ENCODE measurements around the gene HSDL2.
"Not testable (repeated sequence)": the region's sequence is repeated elsewhere in the genome, so short reads cannot be mapped to it uniquely, and the experiment has no call there.

Gene HSDL2

DNA sequence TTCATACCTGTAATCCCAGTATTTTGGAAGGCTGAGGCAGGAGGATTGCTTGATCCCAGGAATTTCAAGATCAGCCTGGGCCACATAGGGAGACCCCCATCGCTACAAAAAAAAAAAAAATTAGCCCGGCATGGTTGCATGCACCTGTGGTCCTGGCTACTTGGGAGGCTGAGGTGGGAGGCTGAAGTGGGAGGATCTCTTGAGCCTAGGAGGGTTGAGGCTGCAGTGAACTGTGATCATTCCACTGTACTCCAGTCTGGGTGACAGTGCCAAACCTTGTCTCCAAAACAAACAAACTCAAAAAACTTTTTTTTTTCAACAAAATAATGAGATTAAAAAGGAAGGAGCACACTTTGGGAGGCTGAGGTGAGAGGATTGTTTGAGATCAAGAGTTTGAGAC is 120.9 kb downstream of the HSDL2 start:
- no peak for DNase-seq (ENCODE audit: low read depth in 2 of 2)

DNA sequence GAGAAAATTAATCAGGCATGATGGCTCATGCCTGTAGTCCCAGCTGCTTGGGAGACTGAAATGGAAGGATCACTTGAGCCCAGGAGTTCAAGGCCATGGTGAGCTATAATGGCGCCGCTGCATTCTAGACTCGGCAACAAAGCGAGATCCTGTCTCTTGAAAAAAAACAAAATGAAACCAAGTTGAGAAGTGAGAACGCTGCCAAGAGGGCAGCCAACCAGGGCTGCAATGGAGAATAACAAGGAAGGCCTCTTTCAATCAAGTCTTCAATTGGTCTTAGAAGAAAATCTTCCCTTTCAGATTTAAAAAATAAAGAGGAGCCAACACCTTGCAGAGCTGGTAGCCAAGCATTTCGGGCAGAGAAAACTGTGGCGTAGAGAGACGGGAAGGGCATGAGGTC is 121.4 kb downstream of the HSDL2 start:
- no peak for DNase-seq (ENCODE audit: low read depth in 2 of 2)

DNA sequence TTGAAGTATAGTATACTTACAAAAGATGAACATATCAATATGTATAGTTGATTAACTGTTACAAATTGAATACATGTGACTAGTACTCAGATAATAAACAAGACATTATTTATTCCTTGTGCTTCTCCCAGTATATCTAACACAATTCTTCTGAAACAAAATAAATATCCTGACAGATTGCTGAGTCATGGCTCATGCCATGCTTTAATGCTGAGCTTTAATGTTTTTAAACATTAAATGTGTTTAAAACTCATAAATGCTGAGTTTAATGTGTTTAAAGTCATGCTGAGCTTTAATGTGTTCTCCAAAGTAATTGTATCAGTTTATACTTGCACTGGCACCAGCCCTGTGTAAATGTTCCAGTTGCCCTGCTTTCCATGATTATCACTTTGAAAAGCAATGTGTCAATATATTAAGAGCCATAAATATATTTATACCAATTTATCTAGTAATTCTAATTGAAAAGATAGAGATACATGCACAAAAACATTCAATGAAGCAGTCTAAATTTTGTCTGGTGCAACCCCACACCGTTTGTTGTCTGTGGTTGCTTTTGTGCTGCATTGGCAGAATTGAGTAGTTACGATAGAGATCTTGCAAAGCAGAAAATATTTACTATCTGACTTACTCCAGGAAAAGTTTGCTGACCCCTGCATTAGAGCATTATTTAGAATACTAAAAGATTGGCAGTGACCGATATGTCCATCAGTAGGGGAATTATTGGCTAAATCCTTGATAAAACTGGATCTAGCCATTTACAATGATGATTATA is 122.5 kb downstream of the HSDL2 start:
- no peak for DNase-seq (ENCODE audit: low read depth in 2 of 2)

DNA sequence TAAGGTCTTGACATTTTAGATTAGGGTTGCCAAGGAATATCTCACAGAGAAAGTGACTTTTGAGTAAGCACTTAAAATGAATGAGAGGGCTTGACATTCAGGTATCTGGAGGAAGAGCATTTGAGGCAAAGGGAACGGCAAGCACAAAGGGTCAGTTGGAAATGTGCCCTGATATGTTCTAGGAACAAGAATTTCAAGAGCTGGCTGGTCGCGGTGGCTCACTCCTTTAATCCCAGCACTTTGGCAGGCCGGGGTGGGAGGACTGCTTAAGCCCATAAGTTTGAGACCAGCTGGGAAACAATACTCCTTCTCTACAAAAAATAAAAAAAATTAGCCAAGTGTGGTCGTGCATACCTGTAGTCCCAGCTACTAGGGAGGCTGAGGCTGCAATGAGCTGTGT is 123.3 kb downstream of the HSDL2 start:
- no peak for DNase-seq (ENCODE audit: low read depth in 2 of 2)

DNA sequence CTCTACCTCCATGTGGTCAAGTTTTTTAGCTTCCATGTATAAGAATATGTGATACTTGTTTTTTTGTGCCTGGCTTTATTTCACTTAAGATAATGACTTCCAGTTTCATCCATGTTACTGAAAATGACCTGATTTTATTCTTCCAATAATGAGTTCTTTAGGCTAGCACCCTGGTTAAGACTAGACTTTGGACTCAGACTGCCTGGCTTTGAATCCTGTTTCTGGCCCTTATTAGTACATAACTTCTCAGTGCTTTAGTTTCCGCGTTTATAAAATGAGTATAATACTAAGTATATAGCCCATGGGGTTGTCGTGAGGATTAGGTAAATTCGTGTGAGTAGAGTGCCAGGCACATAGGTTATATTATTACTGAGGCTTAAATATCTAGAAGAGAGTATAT is 125.2 kb downstream of the HSDL2 start:
- DNase-seq (ENCODE audit: low read depth in 2 of 2): no peak

DNA sequence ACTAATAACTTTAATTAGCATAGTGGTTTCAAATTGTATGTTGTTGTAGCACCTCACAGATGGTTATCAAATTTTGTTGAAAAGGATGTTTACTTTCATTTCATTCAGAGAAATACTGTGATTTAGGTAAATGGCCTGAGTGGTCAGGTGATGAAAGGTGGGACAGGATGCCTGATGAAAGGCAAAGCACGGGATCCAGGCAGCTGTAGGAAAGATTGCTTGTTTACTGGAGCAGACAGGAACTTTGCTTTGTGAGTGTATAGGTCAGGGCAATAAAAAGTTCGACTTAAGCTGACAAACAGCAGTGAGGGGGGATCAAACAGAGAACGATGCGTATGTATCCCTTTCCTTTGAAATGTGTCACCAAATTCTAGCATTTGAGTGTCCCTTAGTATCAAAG is 125.7 kb downstream of the HSDL2 start:
- DNase-seq (ENCODE audit: low read depth in 2 of 2): no peak

DNA sequence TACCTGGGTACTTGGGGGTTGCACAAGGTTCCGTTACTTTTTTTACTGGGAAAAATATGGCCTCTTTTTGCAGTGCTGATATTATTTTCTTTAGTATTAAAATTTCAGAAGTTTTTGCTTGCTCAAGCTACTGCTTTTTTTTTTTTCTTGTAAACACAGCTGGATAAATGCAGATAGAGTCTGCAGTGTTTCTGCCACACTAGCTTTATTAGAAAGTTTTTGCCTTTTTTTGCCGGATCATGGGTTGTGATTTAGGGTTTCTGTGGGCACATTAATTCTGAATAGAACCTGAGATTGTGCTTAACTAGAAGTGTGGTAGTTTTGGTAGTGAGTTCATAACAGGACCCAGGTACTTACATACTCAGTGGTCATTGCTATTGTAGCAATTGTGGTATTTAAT is 126.7 kb downstream of the HSDL2 start:
- no peak for DNase-seq (ENCODE audit: low read depth in 2 of 2)

DNA sequence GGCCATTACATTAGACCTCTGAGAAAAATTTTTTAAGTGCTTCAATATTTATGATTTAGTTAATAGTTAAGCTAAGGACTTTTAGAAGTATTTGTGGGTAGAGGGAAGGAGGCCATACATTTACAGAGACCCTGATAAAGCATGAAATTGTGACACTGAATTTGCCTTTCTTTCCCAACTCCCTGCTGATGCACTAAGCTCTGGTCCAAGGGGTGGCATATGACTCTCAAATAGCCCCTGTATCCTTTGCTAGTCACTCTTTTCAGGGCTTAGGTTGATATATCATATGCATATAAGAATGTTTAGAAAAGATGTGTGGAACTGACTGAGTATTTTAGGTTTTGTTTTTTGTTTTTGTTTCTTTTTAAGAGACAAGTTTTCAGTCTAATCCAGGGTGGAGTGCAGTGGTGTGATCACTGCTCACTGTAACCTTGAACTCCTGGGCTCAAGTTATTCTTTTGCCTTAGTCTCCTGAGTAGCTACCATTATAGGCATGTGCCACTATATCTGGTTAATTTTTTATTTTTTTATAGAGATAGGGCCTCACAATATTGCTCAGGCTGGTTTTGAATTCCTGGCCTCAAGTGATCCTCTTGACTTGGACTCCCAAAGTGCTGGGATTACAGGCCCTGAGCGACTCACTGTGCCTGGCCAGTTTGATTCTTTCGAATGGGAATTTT is 127.2 kb downstream of the HSDL2 start:
- DNase-seq (ENCODE audit: low read depth in 2 of 2): no peak

DNA sequence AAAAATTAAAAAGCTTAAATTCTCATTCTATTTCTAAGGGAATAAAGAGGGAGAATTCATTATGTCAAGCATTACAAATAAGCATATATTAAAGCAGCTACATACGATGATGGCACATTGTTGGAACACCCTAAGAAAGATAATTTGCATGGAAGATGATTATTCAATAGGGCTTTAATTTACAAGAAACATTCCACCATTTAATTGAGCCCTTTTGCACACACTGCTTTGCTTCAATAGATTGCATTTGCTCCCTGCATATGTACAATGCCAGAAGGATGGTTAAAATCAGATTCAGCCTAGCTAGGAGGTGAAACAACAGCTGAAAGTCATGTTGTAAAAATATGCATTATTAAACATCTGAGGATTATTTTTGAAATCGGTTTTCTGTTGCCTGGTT is 128.5 kb downstream of the HSDL2 start:
- no peak for DNase-seq (ENCODE audit: low read depth in 2 of 2)

DNA sequence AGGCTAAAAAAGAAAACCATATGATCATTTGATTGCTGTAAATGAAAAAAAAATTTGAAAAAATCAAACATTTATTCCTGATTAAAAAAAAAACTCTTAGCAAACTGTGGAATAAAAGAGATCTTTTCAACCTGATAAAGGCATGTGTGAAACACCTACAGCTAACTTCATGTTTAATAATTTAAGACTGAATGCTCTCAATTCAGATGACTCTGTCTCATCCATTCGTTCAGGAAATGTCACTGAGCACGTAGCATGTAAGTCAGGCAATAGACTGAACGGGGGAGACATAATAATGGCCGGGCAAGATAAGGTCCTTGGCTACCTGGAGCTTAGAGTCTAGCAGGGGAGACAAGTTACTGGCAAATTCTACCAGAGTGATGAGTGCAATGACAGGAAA is 132.5 kb downstream of the HSDL2 start:
- DNase-seq (ENCODE audit: low read depth in 2 of 2): not testable (repeated sequence)

DNA sequence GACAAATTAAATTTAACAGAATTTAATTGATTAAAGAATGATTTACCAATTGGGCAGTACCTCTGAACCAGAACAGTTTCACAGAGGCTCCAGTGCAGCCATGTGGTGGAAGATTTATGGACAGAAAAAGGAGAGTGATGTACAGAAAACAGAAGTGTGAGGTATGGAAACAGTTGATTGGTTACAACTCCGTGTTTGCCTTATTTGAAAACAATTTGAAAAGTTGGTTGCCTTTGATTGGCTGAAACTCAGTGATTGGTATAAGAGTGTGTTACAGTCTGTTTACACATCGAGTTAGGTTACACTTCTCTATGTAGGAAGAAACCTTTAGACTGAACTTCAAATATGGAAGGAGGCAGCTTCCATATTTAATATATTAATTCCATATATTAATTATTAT is 136.9 kb downstream of the HSDL2 start:
- DNase-seq (ENCODE audit: low read depth in 2 of 2): no peak

DNA sequence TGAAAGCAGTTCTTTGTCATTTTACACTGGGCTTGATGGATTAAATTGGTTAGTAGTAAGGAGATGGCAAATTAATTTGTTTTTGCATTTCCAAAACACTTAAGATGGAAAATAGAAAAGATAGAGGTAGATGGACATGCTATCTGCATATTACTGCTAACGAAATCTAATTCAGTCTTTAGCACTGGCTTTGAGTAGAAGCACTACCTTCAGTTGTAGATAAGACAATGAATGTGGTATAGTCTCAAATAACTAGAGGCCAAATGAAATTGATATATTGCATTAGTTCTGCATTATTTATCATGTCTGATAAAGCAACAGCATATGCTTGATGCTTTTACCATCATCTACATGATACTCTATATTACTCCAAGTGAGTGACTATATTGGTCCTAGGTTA is 140.2 kb downstream of the HSDL2 start:
- no peak for DNase-seq (ENCODE audit: low read depth in 2 of 2)

DNA sequence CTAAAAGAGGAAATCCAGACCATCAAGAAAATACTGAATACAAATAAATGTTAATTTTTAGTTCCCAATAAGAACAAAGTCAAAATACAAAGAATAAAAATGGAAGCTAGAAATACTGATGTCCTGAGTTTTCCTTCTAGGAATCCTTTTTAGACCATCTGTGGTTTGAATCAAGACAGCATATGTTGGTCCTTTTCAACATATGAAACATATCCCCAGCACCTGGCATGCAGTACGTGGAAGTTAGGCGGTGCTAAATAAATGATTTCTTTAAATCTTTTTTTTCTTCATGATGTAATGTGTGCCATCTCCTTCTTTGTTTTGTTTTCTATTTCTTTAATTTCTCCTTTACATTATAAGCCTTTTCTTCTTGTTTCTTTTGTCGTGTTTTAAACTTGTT is 140.7 kb downstream of the HSDL2 start:
- DNase-seq (ENCODE audit: low read depth in 2 of 2): no peak
